Panc1 (cell line): ENCODE data around the gene DDX25. TPM values are rescaled to one million over a fixed set of nuclear protein-coding genes. Genes with fewer than 3 reads are reported as not detected.

Experiments used
- ATAC-seq: fragments of 200-7000 bp; cut with Tn5 transposase; 2 replicates; pipeline ENCODE4 v1.9.1; 2020; ENCODE audit warnings: mild to moderate bottlenecking, moderate library complexity
- BruUV-seq: library from RNA; stranded (reverse); fragments of 400-500 nt; replicated peaks from 2 replicates; lab custom pipeline; 2021; lab: Mats Ljungman, UMichigan
- CTCF ChIA-PET: fragments of 300-600 bp; sonication (Branson Sonifier 250); formaldehyde crosslinking; loops from one replicate; lab custom pipeline; 2022; ENCODE audit warnings: antibody characterized with exemption; lab: Charles Lee
- POLR2A ChIA-PET: fragments of 300-600 bp; sonication (Branson Sonifier 250); formaldehyde crosslinking; loops from one replicate; lab custom pipeline; 2022; ENCODE audit warnings: antibody characterized with exemption; lab: Charles Lee
- DNase-seq: peaks from one replicate; pipeline ENCODE4 v3.0.0-alpha.2; 2010; ENCODE audit warnings: low read depth, low spot score
- H3K27ac ChIP-seq: 2 replicates; pipeline ENCODE4 v1.5.1; 2011; ENCODE audit warnings: mild to moderate bottlenecking, low read length, inconsistent platforms
- H3K27me3 ChIP-seq: fragments of 200-500 bp; sonication (Bioruptor generic); 2 replicates; pipeline ENCODE4 v1.6.0; 2014; ENCODE audit warnings: low read length, inconsistent platforms; ENCODE audit not compliant: control insufficient read depth, insufficient read depth
- H3K36me3 ChIP-seq: fragments of 200-500 bp; sonication (Bioruptor generic); 2 replicates; pipeline ENCODE4 v1.5.1; 2014; ENCODE audit warnings: inconsistent platforms, mild to moderate bottlenecking, low read length, moderate library complexity; ENCODE audit not compliant: control insufficient read depth, insufficient read depth
- H3K4me1 ChIP-seq: 2 replicates; pipeline ENCODE4 v1.5.1; 2011; ENCODE audit warnings: inconsistent platforms, mild to moderate bottlenecking, low read length, moderate library complexity; ENCODE audit not compliant: control insufficient read depth, insufficient read depth
- H3K4me3 ChIP-seq, 2 experiments: 2 replicates each; pipeline ENCODE4 v1.5.1; 2011 to 2012; ENCODE audit warnings: low read depth in 2 of 2, low read length in 2 of 2, mild to moderate bottlenecking in 2 of 2, inconsistent platforms in 1 of 2, moderate library complexity in 1 of 2
- H3K9me3 ChIP-seq: fragments of 200-500 bp; sonication (Bioruptor generic); 2 replicates; pipeline ENCODE4 v1.5.1; 2014; ENCODE audit warnings: low read depth, mild to moderate bottlenecking, inconsistent platforms, low read length, moderate library complexity; ENCODE audit not compliant: control insufficient read depth, insufficient read depth
- CTCF ChIP-seq: fragments of 450-650 bp; IDR thresholded peaks from 2 replicates; pipeline ENCODE4 v1.5.1; 2017; ENCODE audit warnings: mild to moderate bottlenecking
- POLR2AphosphoS5 ChIP-seq: IDR thresholded peaks from 2 replicates; pipeline ENCODE4 v1.6.1; 2012; ENCODE audit warnings: mild to moderate bottlenecking, low read depth, low read length, moderate library complexity
- SIN3A ChIP-seq: IDR thresholded peaks from 2 replicates; pipeline ENCODE4 v1.6.1; 2012; ENCODE audit warnings: low read depth, mild to moderate bottlenecking, low read length, moderate library complexity, borderline replicate concordance; ENCODE audit not compliant: insufficient read depth
- TCF7L2 ChIP-seq: IDR thresholded peaks from 2 replicates; pipeline ENCODE4 v1.6.1; 2011; ENCODE audit warnings: mild to moderate bottlenecking, low read depth, low read length, inconsistent platforms
- in situ Hi-C: cut with HindIII; loops from 2 replicates; pipeline ENCODE4 v1.10.0; 2016; ENCODE audit warnings: low sequenced_read_pairs, low pct_unique_long_range_greater_than_20kb
- intact Hi-C: fragments of 100-400 bp; cut with micrococcal nuclease; formaldehyde crosslinking; loops from one replicate; pipeline ENCODE4 v1.10.0; 2022; ENCODE audit not compliant: unreplicated experiment
- total RNA-seq: library from RNA; stranded (reverse); gene quantifications from one replicate; pipeline ENCODE4 v1.2.1, GENCODE V29; 2021; ENCODE audit not compliant: unreplicated experiment
- TF ChIP-seq, protein P1 (sequence below), 2 experiments: IDR thresholded peaks; 2 replicates each; pipeline ENCODE4 v1.6.1; 2011 to 2012; ENCODE audit warnings: low read depth in 2 of 2, control low read depth in 1 of 2, low read length in 1 of 2, mild to moderate bottlenecking in 1 of 2, moderate library complexity in 1 of 2; ENCODE audit not compliant: insufficient read depth in 1 of 2

The DDX25 gene
- total RNA-seq, 1 experiment from 2014 or later, result 0.15 TPM

DNA sequence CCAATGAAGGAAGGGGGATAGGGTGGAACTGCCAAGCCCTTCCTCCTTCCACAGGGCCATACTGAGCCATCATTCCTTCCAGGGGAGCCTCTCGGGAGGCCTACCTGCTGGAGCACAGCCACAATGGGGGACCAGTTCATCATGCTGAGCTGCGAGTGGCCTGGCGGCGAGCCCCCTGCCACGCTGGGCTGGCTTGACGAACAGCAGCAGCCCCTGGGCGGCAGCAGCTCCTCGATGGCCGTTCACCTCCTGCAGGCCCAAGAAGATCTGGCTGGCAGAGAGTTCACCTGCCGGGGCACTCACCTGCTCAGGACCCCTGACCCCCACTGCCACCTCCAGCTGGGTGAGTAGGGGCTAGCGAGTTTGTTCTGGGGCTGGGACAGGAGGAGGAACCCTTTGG is 47.4 kb downstream of the DDX25 start:
- no peaks in the 10 kb centered on the region for H3K27me3 ChIP-seq
- no peaks in the 10 kb centered on the region for H3K9me3 ChIP-seq
- no TSS peak for BruUV-seq
- TF ChIP-seq POLR2AphosphoS5, result no peak
- no peak for TF ChIP-seq CTCF
- no peak for TF ChIP-seq SIN3A
- TF ChIP-seq, protein P1, sequence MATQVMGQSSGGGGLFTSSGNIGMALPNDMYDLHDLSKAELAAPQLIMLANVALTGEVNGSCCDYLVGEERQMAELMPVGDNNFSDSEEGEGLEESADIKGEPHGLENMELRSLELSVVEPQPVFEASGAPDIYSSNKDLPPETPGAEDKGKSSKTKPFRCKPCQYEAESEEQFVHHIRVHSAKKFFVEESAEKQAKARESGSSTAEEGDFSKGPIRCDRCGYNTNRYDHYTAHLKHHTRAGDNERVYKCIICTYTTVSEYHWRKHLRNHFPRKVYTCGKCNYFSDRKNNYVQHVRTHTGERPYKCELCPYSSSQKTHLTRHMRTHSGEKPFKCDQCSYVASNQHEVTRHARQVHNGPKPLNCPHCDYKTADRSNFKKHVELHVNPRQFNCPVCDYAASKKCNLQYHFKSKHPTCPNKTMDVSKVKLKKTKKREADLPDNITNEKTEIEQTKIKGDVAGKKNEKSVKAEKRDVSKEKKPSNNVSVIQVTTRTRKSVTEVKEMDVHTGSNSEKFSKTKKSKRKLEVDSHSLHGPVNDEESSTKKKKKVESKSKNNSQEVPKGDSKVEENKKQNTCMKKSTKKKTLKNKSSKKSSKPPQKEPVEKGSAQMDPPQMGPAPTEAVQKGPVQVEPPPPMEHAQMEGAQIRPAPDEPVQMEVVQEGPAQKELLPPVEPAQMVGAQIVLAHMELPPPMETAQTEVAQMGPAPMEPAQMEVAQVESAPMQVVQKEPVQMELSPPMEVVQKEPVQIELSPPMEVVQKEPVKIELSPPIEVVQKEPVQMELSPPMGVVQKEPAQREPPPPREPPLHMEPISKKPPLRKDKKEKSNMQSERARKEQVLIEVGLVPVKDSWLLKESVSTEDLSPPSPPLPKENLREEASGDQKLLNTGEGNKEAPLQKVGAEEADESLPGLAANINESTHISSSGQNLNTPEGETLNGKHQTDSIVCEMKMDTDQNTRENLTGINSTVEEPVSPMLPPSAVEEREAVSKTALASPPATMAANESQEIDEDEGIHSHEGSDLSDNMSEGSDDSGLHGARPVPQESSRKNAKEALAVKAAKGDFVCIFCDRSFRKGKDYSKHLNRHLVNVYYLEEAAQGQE (IDR thresholded peaks at IDR 0.05; ENCODE audit: insufficient read depth in 1 of 2, low read depth in 2 of 2, low read length in 1 of 2), result no peak
- TF ChIP-seq TCF7L2, result no peak
- H3K27ac ChIP-seq, result no peak overlapping the region
- POLR2A ChIA-PET, result no interaction called here
- CTCF ChIA-PET, result interaction anchor here (1.1 kb wide), 1 partner anchor 10 kb away, joined by 3 read pairs; no protein-coding TSS in a partner anchor
- in situ Hi-C loops, result no loop called here
- intact Hi-C loops, result no loop called here
- H3K4me1 ChIP-seq, result no peaks in the 10 kb centered on the region
- no peak for DNase-seq
- no peak overlapping the region for H3K4me3 ChIP-seq
- no peak for ATAC-seq
- no peaks in the 10 kb centered on the region for H3K36me3 ChIP-seq

GRCh38 chr11:125952559-125952958 is 48.3 kb downstream of the DDX25 start:
- H3K36me3 ChIP-seq, result no peaks in the 10 kb centered on the region
- no peak overlapping the region for H3K4me3 ChIP-seq
- ATAC-seq (no peak), DNase-seq (no peak)
- H3K27me3 ChIP-seq, result no peaks in the 10 kb centered on the region
- CTCF ChIA-PET, result interaction anchor here (1.1 kb wide), 1 partner anchor 10 kb away, joined by 3 read pairs; no protein-coding TSS in a partner anchor
- POLR2A ChIA-PET, result no interaction called here
- no peaks in the 10 kb centered on the region for H3K9me3 ChIP-seq
- no TSS peak for BruUV-seq
- TF ChIP-seq TCF7L2 (no peak), POLR2AphosphoS5 (no peak), CTCF (no peak), SIN3A (no peak)
- TF ChIP-seq, protein P1 (IDR thresholded peaks at IDR 0.05; ENCODE audit: insufficient read depth in 1 of 2, low read depth in 2 of 2, low read length in 1 of 2), result no peak
- intact Hi-C loops (no loop called here), in situ Hi-C loops (no loop called here)
- H3K27ac ChIP-seq, result no peak overlapping the region
- no peaks in the 10 kb centered on the region for H3K4me1 ChIP-seq
